KMS-11 (cell line): ENCODE data around the gene IPPK.

Experiments
- H2AFZ ChIP-seq: fragments of 200-600 bp; sonication (generic); 2 replicates; pipeline ENCODE4 v1.6.1; 2016; ENCODE audit warnings: antibody characterized with exemption, mixed run types, low read depth
- H3K27ac ChIP-seq: fragments of 200-600 bp; sonication (generic); 2 replicates; pipeline ENCODE4 v1.6.1; 2016; ENCODE audit warnings: mild to moderate bottlenecking, mixed run types
- H3K27me3 ChIP-seq: fragments of 200-600 bp; sonication (generic); 2 replicates; pipeline ENCODE4 v1.6.1; 2017; ENCODE audit warnings: mild to moderate bottlenecking, low read depth, mixed run types, moderate library complexity; ENCODE audit not compliant: insufficient read depth
- H3K36me3 ChIP-seq: fragments of 200-600 bp; sonication (generic); 2 replicates; pipeline ENCODE4 v1.6.1; 2017; ENCODE audit warnings: mild to moderate bottlenecking, mixed run types; ENCODE audit not compliant: insufficient read depth
- H3K4me1 ChIP-seq: fragments of 200-600 bp; sonication (generic); 2 replicates; pipeline ENCODE4 v1.6.1; 2016; ENCODE audit warnings: mild to moderate bottlenecking, low read depth, mixed run types; ENCODE audit not compliant: poor library complexity, severe bottlenecking
- H3K4me2 ChIP-seq: fragments of 200-600 bp; sonication (generic); 2 replicates; pipeline ENCODE4 v1.7.0; 2016; ENCODE audit warnings: mild to moderate bottlenecking, mixed run types
- H3K4me3 ChIP-seq: fragments of 200-600 bp; sonication (generic); IDR thresholded peaks from 2 replicates; pipeline ENCODE4 v1.6.1; 2017; ENCODE audit warnings: low read depth, low read length, mixed read lengths; ENCODE audit not compliant: insufficient read depth
- H3K79me2 ChIP-seq: fragments of 200-600 bp; sonication (generic); 2 replicates; pipeline ENCODE4 v1.6.1; 2016; ENCODE audit warnings: low read depth, mixed run types; ENCODE audit not compliant: insufficient read depth
- H3K9ac ChIP-seq: fragments of 200-600 bp; sonication (generic); 2 replicates; pipeline ENCODE4 v1.6.1; 2016; ENCODE audit warnings: mild to moderate bottlenecking, mixed run types
- H4K20me1 ChIP-seq: fragments of 200-600 bp; sonication (generic); 2 replicates; pipeline ENCODE4 v1.6.1; 2016; ENCODE audit warnings: mild to moderate bottlenecking, mixed run types; ENCODE audit not compliant: insufficient read depth
- CTCF ChIP-seq: fragments of 200-600 bp; sonication (generic); conservative IDR thresholded peaks from 2 replicates; pipeline ENCODE4 v1.6.1; 2017; ENCODE audit warnings: low read depth, mild to moderate bottlenecking, antibody characterized with exemption, low read length, moderate library complexity, mixed read lengths

Gene IPPK

GRCh38 chr9:92663126-92663525, 6.8 kb downstream of the IPPK start:
- no peak overlapping the region for H2AFZ ChIP-seq
- no peak overlapping the region for H3K4me2 ChIP-seq
- H3K4me3 ChIP-seq = no peak overlapping the region
- no peak overlapping the region for H3K9ac ChIP-seq
- H3K27me3 ChIP-seq = no peaks in the 10 kb centered on the region
- no peaks in the 10 kb centered on the region for H4K20me1 ChIP-seq
- no peak for TF ChIP-seq CTCF
- H3K4me1 ChIP-seq = peaks cover 10% of the 10 kb centered on the region
- H3K79me2 ChIP-seq = peaks cover 86% of the 10 kb centered on the region
- no peak overlapping the region for H3K27ac ChIP-seq
- no peaks in the 10 kb centered on the region for H3K36me3 ChIP-seq

GRCh38 chr9:92661743-92662142, 8.2 kb downstream of the IPPK start:
- Histone ChIP-seq H4K20me1 (no peaks in the 10 kb centered on the region), H3K79me2 (peaks cover 72% of the 10 kb centered on the region), H3K27ac (no peak overlapping the region), H3K4me1 (no peaks in the 10 kb centered on the region), H3K9ac (no peak overlapping the region), H3K36me3 (no peaks in the 10 kb centered on the region), H3K4me2 (no peak overlapping the region), H3K4me3 (no peak overlapping the region), H3K27me3 (no peaks in the 10 kb centered on the region), H2AFZ (no peak overlapping the region)
- no peak for TF ChIP-seq CTCF

DNA sequence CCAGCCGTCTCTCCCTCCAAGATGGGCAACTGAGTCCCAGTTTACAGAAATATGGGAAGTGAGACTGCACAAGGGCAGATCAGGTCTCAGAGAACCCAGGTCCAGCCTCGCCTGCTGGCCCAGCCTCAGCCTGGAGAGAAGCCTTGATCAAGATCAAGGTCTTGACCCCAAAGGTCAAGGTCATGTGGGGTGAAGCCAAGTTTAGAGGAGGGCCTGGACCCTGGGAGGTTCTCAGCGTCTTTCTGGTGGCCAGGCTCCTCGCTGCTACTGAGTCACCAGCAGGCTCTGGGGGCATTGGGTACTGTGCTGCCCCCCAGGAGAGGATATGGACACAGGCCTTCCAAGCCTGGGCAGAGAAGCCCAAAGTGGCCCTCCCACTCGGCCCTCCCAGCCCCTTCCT, 8.8 kb downstream of the IPPK start:
- Histone ChIP-seq H3K27ac (no peak overlapping the region), H4K20me1 (no peaks in the 10 kb centered on the region), H3K27me3 (no peaks in the 10 kb centered on the region), H3K9ac (no peak overlapping the region), H3K79me2 (peaks cover 68% of the 10 kb centered on the region), H3K4me3 (no peak overlapping the region), H2AFZ (no peak overlapping the region), H3K4me1 (no peaks in the 10 kb centered on the region), H3K36me3 (no peaks in the 10 kb centered on the region), H3K4me2 (no peak overlapping the region)
- no peak for TF ChIP-seq CTCF

GRCh38 chr9:92660266-92660665, 9.7 kb downstream of the IPPK start:
- Histone ChIP-seq H3K4me3 (no peak overlapping the region), H3K27ac (no peak overlapping the region), H4K20me1 (no peaks in the 10 kb centered on the region), H3K27me3 (no peaks in the 10 kb centered on the region), H2AFZ (no peak overlapping the region), H3K4me2 (no peak overlapping the region), H3K9ac (no peak overlapping the region), H3K79me2 (peaks cover 60% of the 10 kb centered on the region), H3K4me1 (no peaks in the 10 kb centered on the region), H3K36me3 (no peaks in the 10 kb centered on the region)
- TF ChIP-seq CTCF = no peak
